Central memory CD8-positive, alpha-beta T cell (primary cell): Measurements from ENCODE around the gene FHIT.
A peak's percentile ranks its signal among the peaks of the same experiment; 100 is the strongest.

ENCODE experiments used
- ATAC-seq: fragments of 150-1000 bp; cut with Tn5 transposase; replicated peaks from 2 replicates; pipeline ENCODE4 v1.10.0; 2022; ENCODE audit warnings: mild to moderate bottlenecking, moderate FRiP score, moderate number of reproducible peaks; ENCODE audit not compliant: poor library complexity, severe bottlenecking; ENCODE audit errors: extremely low read depth
- DNase-seq, 2 donors: peaks; one replicate each; pipeline ENCODE4 v3.0.0; 2021; ENCODE audit warnings: low spot score in 2 of 2
- H3K27ac Mint-ChIP-seq: one replicate; pipeline ENCODE4 v1.8.0; 2022; ENCODE audit warnings: low read depth, mild to moderate bottlenecking, moderate library complexity, mixed read lengths
- H3K27me3 Mint-ChIP-seq: one replicate; pipeline ENCODE4 v1.8.0; 2022; ENCODE audit warnings: mixed read lengths
- H3K36me3 Mint-ChIP-seq: one replicate; pipeline ENCODE4 v1.8.0; 2022; ENCODE audit warnings: mild to moderate bottlenecking, moderate library complexity, mixed read lengths; ENCODE audit not compliant: insufficient read depth
- H3K4me1 Mint-ChIP-seq: one replicate; pipeline ENCODE4 v1.8.0; 2022; ENCODE audit warnings: mixed read lengths
- H3K4me3 Mint-ChIP-seq: one replicate; pipeline ENCODE4 v1.8.0; 2022; ENCODE audit warnings: mild to moderate bottlenecking, moderate library complexity, mixed read lengths
- H3K9me3 Mint-ChIP-seq: one replicate; pipeline ENCODE4 v1.8.0; 2022; ENCODE audit warnings: mixed read lengths

FHIT gene

GRCh38 chr3:61251174-61251972 is at the start of gene FHIT:
FHIT (minus strand) TSS chr3:61251452.
- Mint-ChIP-seq H3K27me3 (peaks cover 22% of the 10 kb centered on the region), H3K36me3 (peaks cover 10% of the 10 kb centered on the region), H3K4me1 (peaks cover 24% of the 10 kb centered on the region), H3K27ac (peak within 1 kb of the TSS; percentile 83), H3K4me3 (peak within 1 kb of the TSS; percentile 85), H3K9me3 (no peaks in the 10 kb centered on the region)
- DNase-seq (peak; percentile 72), ATAC-seq (peak; percentile 96)

DNA sequence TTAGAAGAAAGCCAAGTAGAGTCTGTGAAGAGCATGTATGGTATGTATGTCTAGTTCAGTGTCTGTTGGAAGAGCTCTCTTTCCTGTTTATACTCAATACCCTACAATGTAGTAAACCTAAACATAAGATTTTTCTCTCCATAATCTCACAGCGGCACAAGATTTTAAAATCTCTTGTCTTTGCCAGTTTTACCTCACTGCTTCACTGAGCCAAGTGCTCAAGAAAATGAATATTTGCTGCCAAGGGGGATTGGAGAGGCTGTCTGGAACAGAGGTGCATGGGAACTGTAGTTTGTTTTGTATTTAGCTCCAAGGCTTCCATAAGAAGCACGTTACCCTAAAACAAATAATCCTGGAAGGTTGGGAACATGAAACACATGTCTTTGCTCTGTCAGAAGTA is 49.5 kb upstream of the FHIT start:
- H3K4me3 Mint-ChIP-seq: no peak overlapping the region
- no peaks in the 10 kb centered on the region for H3K9me3 Mint-ChIP-seq
- no peak overlapping the region for H3K27ac Mint-ChIP-seq
- no peak for ATAC-seq
- DNase-seq: no peak
- no peaks in the 10 kb centered on the region for H3K36me3 Mint-ChIP-seq
- H3K27me3 Mint-ChIP-seq: no peaks in the 10 kb centered on the region
- H3K4me1 Mint-ChIP-seq: no peaks in the 10 kb centered on the region

GRCh38 chr3:61300006-61300380 is 48.7 kb upstream of the FHIT start:
- H3K4me3 Mint-ChIP-seq: no peak overlapping the region
- no peaks in the 10 kb centered on the region for H3K4me1 Mint-ChIP-seq
- H3K27me3 Mint-ChIP-seq: no peaks in the 10 kb centered on the region
- no peaks in the 10 kb centered on the region for H3K9me3 Mint-ChIP-seq
- DNase-seq (no peak), ATAC-seq (no peak)
- H3K36me3 Mint-ChIP-seq: no peaks in the 10 kb centered on the region
- no peak overlapping the region for H3K27ac Mint-ChIP-seq

DNA sequence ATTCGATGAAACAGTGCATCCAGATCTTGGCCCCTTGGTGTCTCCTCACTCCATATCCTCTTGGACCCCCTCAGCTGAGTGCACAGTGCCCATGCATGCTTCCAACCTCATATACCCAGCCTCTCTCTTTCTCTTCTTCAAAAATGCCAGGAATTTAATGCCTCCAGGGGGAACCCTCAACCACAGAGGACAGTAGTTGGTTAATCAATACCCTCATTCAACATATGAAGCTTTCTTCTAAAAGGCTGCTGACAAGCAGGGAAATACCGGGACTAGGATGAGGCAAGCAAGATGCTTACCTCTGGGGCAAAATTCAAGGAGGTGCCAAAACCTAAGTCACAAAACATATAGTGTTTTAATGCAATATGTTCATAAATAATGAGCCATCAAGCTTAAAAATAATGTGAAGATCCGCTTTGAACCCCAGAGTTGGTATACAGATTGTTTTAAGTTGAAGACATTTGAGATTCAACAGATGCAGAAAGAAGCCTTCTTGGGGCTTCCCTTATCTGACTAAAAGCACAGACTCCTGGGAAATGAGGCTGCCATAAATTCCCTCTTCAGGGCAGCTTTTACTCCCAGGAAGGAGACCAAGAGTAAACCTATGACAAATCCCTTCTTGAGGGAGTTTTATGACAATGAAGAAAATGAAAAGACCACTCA is 48.2 kb upstream of the FHIT start:
- Mint-ChIP-seq H3K4me3 (no peak overlapping the region), H3K27ac (no peak overlapping the region), H3K9me3 (no peaks in the 10 kb centered on the region), H3K4me1 (no peaks in the 10 kb centered on the region), H3K27me3 (no peaks in the 10 kb centered on the region), H3K36me3 (no peaks in the 10 kb centered on the region)
- no peak for ATAC-seq
- no peak for DNase-seq

GRCh38 chr3:61297821-61298220 is 46.6 kb upstream of the FHIT start:
- Mint-ChIP-seq H3K4me1 (no peaks in the 10 kb centered on the region), H3K27ac (no peak overlapping the region), H3K4me3 (no peak overlapping the region), H3K27me3 (no peaks in the 10 kb centered on the region), H3K36me3 (no peaks in the 10 kb centered on the region), H3K9me3 (no peaks in the 10 kb centered on the region)
- no peak for ATAC-seq
- no peak for DNase-seq

DNA sequence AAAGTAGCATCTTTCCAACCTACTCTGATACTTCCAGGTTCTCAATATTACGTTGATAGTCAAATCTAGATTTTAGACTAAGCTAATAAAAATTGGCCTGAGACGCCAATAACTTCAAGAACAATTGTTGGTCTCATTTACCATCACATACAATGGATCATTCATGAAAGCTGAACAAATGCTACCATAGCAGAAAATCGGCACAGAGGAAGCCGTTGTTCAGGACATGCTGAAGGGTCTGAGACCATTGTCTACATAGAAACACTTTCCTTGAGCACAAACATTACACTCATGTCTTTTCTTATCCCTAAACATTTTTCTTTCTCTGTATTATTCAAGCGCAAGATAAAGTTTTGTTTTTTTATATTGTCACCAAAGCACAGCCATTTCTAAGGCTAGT is 37.2 kb upstream of the FHIT start:
- Mint-ChIP-seq H3K4me3 (no peak overlapping the region), H3K36me3 (no peaks in the 10 kb centered on the region), H3K27me3 (peaks cover 21% of the 10 kb centered on the region), H3K4me1 (no peaks in the 10 kb centered on the region), H3K27ac (no peak overlapping the region), H3K9me3 (no peaks in the 10 kb centered on the region)
- no peak for DNase-seq
- no peak for ATAC-seq

GRCh38 chr3:61283876-61284275 is 32.6 kb upstream of the FHIT start:
- ATAC-seq: no peak

DNA sequence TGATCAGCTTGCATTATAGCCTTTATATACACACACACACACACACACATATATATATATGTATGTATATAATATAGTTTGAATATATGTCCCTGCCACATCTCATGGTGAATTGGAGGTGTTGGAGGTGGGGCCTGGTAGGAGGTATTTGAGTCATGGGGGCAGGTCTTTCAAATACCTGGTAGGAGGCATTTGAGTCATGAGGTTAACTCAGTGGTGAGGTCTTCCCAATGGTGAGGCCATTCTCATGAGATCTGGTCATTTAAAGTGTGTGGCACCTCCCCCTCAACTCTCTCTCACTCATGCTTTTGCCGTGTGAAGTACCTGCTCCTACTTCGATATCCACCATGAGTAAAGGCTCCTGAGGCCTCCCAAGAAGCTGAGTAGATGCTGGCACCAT is 27.5 kb upstream of the FHIT start:
- DNase-seq: no peak
- no peaks in the 10 kb centered on the region for H3K4me1 Mint-ChIP-seq
- ATAC-seq: no peak
- H3K36me3 Mint-ChIP-seq: no peaks in the 10 kb centered on the region
- no peak overlapping the region for H3K4me3 Mint-ChIP-seq
- no peaks in the 10 kb centered on the region for H3K9me3 Mint-ChIP-seq
- H3K27ac Mint-ChIP-seq: no peak overlapping the region
- H3K27me3 Mint-ChIP-seq: peaks cover 7% of the 10 kb centered on the region

More at GRCh38 chr3:61283876-61284275, 32.6 kb upstream of the FHIT start:
- no peak overlapping the region for H3K4me3 Mint-ChIP-seq
- no peaks in the 10 kb centered on the region for H3K36me3 Mint-ChIP-seq
- no peaks in the 10 kb centered on the region for H3K4me1 Mint-ChIP-seq
- H3K9me3 Mint-ChIP-seq: no peaks in the 10 kb centered on the region
- DNase-seq: no peak
- H3K27me3 Mint-ChIP-seq: peaks cover 11% of the 10 kb centered on the region
- H3K27ac Mint-ChIP-seq: no peak overlapping the region

DNA sequence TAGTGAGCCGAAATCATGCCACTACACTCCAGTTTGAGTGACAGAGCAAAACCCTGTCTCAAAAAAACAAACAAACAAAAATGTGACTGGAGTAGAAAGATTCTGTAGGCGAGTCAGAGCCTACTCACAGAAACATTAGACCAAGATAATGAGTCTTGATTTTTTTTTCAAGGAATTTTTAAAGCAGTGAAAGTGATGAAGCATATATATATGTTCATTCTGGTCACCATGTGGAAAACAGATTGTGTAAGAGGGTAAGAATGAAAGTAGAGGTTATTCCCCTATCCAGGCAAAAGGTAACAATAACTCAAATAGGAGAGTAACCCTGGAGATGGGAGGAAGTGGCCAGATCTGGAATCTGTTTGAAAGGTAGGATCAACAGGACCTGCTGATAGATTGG is 26.2 kb upstream of the FHIT start:
- Mint-ChIP-seq H3K9me3 (no peaks in the 10 kb centered on the region), H3K27me3 (peaks cover 16% of the 10 kb centered on the region), H3K4me3 (no peak overlapping the region), H3K27ac (no peak overlapping the region), H3K4me1 (no peaks in the 10 kb centered on the region), H3K36me3 (no peaks in the 10 kb centered on the region)
- ATAC-seq: no peak
- no peak for DNase-seq

DNA sequence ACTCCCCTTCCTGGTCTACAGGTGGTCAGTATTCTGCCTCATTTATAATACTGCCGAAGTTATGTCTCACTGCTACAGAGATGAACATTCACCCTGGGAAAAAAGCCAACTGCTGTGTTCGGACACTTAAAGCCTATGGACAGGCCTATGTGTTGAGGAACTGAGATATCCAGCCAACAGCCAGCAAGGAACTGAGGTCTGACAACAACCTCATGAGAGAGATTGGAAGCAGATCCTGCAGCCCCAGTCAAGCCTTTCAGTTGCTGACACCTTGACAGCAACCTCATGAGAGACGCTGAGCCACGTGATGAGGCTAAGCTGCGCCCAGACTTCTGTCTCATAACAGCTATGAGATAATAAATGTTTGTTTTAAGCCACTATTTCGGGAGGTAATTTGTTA is 18.2 kb upstream of the FHIT start:
- no peaks in the 10 kb centered on the region for H3K4me1 Mint-ChIP-seq
- H3K27ac Mint-ChIP-seq: no peak overlapping the region
- H3K27me3 Mint-ChIP-seq: peaks cover 26% of the 10 kb centered on the region
- no peaks in the 10 kb centered on the region for H3K9me3 Mint-ChIP-seq
- H3K4me3 Mint-ChIP-seq: no peak overlapping the region
- no peak for ATAC-seq
- H3K36me3 Mint-ChIP-seq: no peaks in the 10 kb centered on the region
- no peak for DNase-seq

GRCh38 chr3:61268644-61269043 is 17.4 kb upstream of the FHIT start:
- H3K9me3 Mint-ChIP-seq: no peaks in the 10 kb centered on the region
- ATAC-seq: no peak
- DNase-seq: no peak

DNA sequence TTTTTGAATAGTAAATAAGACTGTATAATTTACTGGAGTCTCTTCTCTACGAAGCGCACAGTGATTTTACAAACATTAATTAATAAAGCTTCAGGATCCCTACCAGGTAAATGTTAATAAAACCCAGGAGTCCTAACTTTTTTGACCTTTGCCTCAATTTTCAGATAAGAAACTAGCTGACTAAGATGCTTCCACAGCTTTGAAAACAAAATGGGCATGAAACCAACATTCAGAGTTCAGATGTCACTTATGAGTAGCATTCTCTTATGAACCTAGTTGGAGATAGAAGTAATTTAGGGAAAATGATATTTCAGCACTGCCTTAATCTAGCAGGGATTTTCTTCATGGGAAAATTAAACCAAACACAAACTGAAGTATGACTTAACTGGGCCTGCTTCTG is 13.0 kb upstream of the FHIT start:
- no peaks in the 10 kb centered on the region for H3K36me3 Mint-ChIP-seq
- DNase-seq (no peak), ATAC-seq (no peak)
- no peak overlapping the region for H3K4me3 Mint-ChIP-seq
- H3K27ac Mint-ChIP-seq: no peak overlapping the region
- peaks cover 49% of the 10 kb centered on the region for H3K27me3 Mint-ChIP-seq
- H3K9me3 Mint-ChIP-seq: peaks cover 12% of the 10 kb centered on the region
- H3K4me1 Mint-ChIP-seq: no peaks in the 10 kb centered on the region

More at GRCh38 chr3:61268644-61269043, 17.4 kb upstream of the FHIT start:
- Mint-ChIP-seq H3K36me3 (no peaks in the 10 kb centered on the region), H3K4me1 (no peaks in the 10 kb centered on the region), H3K27ac (no peak overlapping the region), H3K4me3 (no peak overlapping the region), H3K27me3 (peaks cover 26% of the 10 kb centered on the region)

GRCh38 chr3:61257148-61257547 is 5.9 kb upstream of the FHIT start:
- Mint-ChIP-seq H3K4me3 (no peak overlapping the region), H3K27me3 (peaks cover 37% of the 10 kb centered on the region), H3K4me1 (peaks cover 4% of the 10 kb centered on the region), H3K36me3 (no peaks in the 10 kb centered on the region), H3K9me3 (peaks cover 12% of the 10 kb centered on the region), H3K27ac (no peak overlapping the region)
- DNase-seq (no peak), ATAC-seq (no peak)
